Measurements from ENCODE around the gene CAPN11. TPM values are rescaled to one million over a fixed set of nuclear protein-coding genes. Genes with fewer than 3 reads are reported as not detected.
"Not testable (repeated sequence)": the region's sequence is repeated elsewhere in the genome, so short reads cannot be mapped to it uniquely, and the experiment has no call there.

CAPN11 gene
- total RNA-seq, 2 experiments from 2014 or later = not detected

GRCh38 chr6:44143731-44144130 lies 14.9 kb upstream of the CAPN11 start:
- ChIA-PET CTCF (ENCODE audit: unreplicated experiment) (no interaction called here), POLR2A (interaction anchor here (0.7 to 0.9 kb wide), 2 partner anchors 13 to 51 kb away, joined by 3 read pairs; no protein-coding TSS in a partner anchor)
- H3K4me2 ChIP-seq (ENCODE audit: low read length) = no peak overlapping the region
- no peaks in the 10 kb centered on the region for H3K79me2 ChIP-seq (ENCODE audit: insufficient read depth, low read depth, low read length)
- no TSS peak for BruUV-seq (replicated peaks)
- H3K27ac ChIP-seq (ENCODE audit: low read depth, low read length, poor library complexity, severe bottlenecking) = no peak overlapping the region
- TF ChIP-seq CTCF (conservative IDR thresholded peaks at IDR 0.05; ENCODE audit: low read length) = no peak
- no peaks in the 10 kb centered on the region for H4K20me1 ChIP-seq (ENCODE audit: insufficient read depth, low read length)
- no peaks in the 10 kb centered on the region for H3K36me3 ChIP-seq (ENCODE audit: insufficient read depth, low read length)
- no peaks in the 10 kb centered on the region for H3K4me1 ChIP-seq (ENCODE audit: insufficient read depth, low read length, poor library complexity, severe bottlenecking)
- intact Hi-C loops (cut with micrococcal nuclease; ENCODE audit: unreplicated experiment) = no loop called here
- H2AFZ ChIP-seq (ENCODE audit: low read length) = no peak overlapping the region
- no peak for DNase-seq (ENCODE audit: low spot score)
- no peaks in the 10 kb centered on the region for H3K9me2 ChIP-seq (ENCODE audit: insufficient read depth, low read length)
- H3K9me3 ChIP-seq (ENCODE audit: low read length) = no peaks in the 10 kb centered on the region
- no peak overlapping the region for H3K4me3 ChIP-seq (ENCODE audit: low read depth, low read length, poor library complexity, severe bottlenecking)

- BruUV-seq (replicated peaks); H3K79me2 ChIP-seq (ENCODE audit: insufficient read depth, low read depth, low read length); DNase-seq (ENCODE audit: low spot score); H4K20me1 ChIP-seq (ENCODE audit: insufficient read depth, low read length); CTCF ChIA-PET (ENCODE audit: unreplicated experiment); H3K27ac ChIP-seq (ENCODE audit: low read depth, low read length, poor library complexity, severe bottlenecking); H3K9me2 ChIP-seq (ENCODE audit: insufficient read depth, low read length); H3K36me3 ChIP-seq (ENCODE audit: insufficient read depth, low read length); H2AFZ ChIP-seq (ENCODE audit: low read length); intact Hi-C loops (cut with micrococcal nuclease; ENCODE audit: unreplicated experiment); H3K9me3 ChIP-seq (ENCODE audit: low read length); H3K4me2 ChIP-seq (ENCODE audit: low read length); H3K4me1 ChIP-seq (ENCODE audit: insufficient read depth, low read length, poor library complexity, severe bottlenecking); H3K4me3 ChIP-seq (ENCODE audit: low read depth, low read length, poor library complexity, severe bottlenecking): not testable (repeated sequence)
- POLR2A ChIA-PET = interaction anchor here (0.6 kb wide), 1 partner anchor 42 kb away, joined by 5 read pairs; no protein-coding TSS in a partner anchor
Observed at GRCh38 chr6:44144536-44144935, 14.1 kb upstream of the CAPN11 start.

GRCh38 chr6:44145839-44146238 lies 12.8 kb upstream of the CAPN11 start:
- no TSS peak for BruUV-seq (replicated peaks)
- no peak overlapping the region for H2AFZ ChIP-seq (ENCODE audit: low read length)
- no peaks in the 10 kb centered on the region for H3K9me3 ChIP-seq (ENCODE audit: low read length)
- H3K4me1 ChIP-seq (ENCODE audit: insufficient read depth, low read length, poor library complexity, severe bottlenecking) = no peaks in the 10 kb centered on the region
- no peak for DNase-seq (ENCODE audit: low spot score)
- H3K4me2 ChIP-seq (ENCODE audit: low read length) = no peak overlapping the region
- H3K36me3 ChIP-seq (ENCODE audit: insufficient read depth, low read length) = no peaks in the 10 kb centered on the region
- ChIA-PET CTCF (ENCODE audit: unreplicated experiment) (no interaction called here), POLR2A (no interaction called here)
- no peak overlapping the region for H3K27ac ChIP-seq (ENCODE audit: low read depth, low read length, poor library complexity, severe bottlenecking)
- no peak overlapping the region for H3K4me3 ChIP-seq (ENCODE audit: low read depth, low read length, poor library complexity, severe bottlenecking)
- H3K9me2 ChIP-seq (ENCODE audit: insufficient read depth, low read length) = no peaks in the 10 kb centered on the region
- no peaks in the 10 kb centered on the region for H4K20me1 ChIP-seq (ENCODE audit: insufficient read depth, low read length)
- TF ChIP-seq CTCF (conservative IDR thresholded peaks at IDR 0.05; ENCODE audit: low read length) (no peak), EZH2phosphoT487 (IDR thresholded peaks at IDR 0.05; ENCODE audit: borderline replicate concordance, low read depth, low read length) (no peak)
- H3K79me2 ChIP-seq (ENCODE audit: insufficient read depth, low read depth, low read length) = no peaks in the 10 kb centered on the region
- intact Hi-C loops (cut with micrococcal nuclease; ENCODE audit: unreplicated experiment) = no loop called here

All from OCI-LY7 (cell line).